Neural cell (in vitro differentiated cells): Measurements from ENCODE around the gene PRIM1.

Source experiments
- CTCF ChIP-seq: fragments of 450-650 bp; IDR thresholded peaks from 2 replicates; pipeline ENCODE4 v1.5.1; 2014; ENCODE audit warnings: antibody characterized with exemption, mild to moderate bottlenecking, moderate library complexity; ENCODE audit not compliant: poor library complexity, severe bottlenecking
- EP300 ChIP-seq: fragments of 450-650 bp; conservative IDR thresholded peaks from 2 replicates; pipeline ENCODE4 v1.6.1; 2014; ENCODE audit warnings: antibody characterized with exemption, mild to moderate bottlenecking, moderate library complexity; ENCODE audit not compliant: poor library complexity, severe bottlenecking
- EZH2 ChIP-seq: fragments of 200-600, 300-800 bp; shearing (Covaris generic), sonication (generic); IDR thresholded peaks from 2 replicates; pipeline ENCODE4 v1.6.1; 2014; ENCODE audit warnings: antibody characterized with exemption, low read length, borderline replicate concordance, mild to moderate bottlenecking; ENCODE audit not compliant: insufficient read depth, poor library complexity, severe bottlenecking
- POLR2AphosphoS5 ChIP-seq: IDR thresholded peaks from 2 replicates; pipeline ENCODE4 v1.6.1; 2012
- RAD21 ChIP-seq: fragments of 450-650 bp; conservative IDR thresholded peaks from 2 replicates; pipeline ENCODE4 v1.6.1; 2014; ENCODE audit warnings: antibody characterized with exemption, mild to moderate bottlenecking, moderate library complexity
- REST ChIP-seq: IDR thresholded peaks from 2 replicates; pipeline ENCODE4 v1.6.1; 2012; ENCODE audit warnings: borderline replicate concordance
- SMC3 ChIP-seq: fragments of 450-650 bp; conservative IDR thresholded peaks from 2 replicates; pipeline ENCODE4 v1.6.1; 2014; ENCODE audit warnings: antibody characterized with exemption, mild to moderate bottlenecking, moderate library complexity; ENCODE audit not compliant: poor library complexity
- TAF1 ChIP-seq: IDR thresholded peaks from 2 replicates; pipeline ENCODE4 v1.6.1; 2012; ENCODE audit warnings: low read depth

- no peak for TF ChIP-seq CTCF
- TF ChIP-seq EP300, result no peak
- TF ChIP-seq EZH2, result no peak
- TF ChIP-seq TAF1, result no peak
- TF ChIP-seq POLR2AphosphoS5, result no peak
- no peak for TF ChIP-seq REST
- TF ChIP-seq RAD21, result no peak
- no peak for TF ChIP-seq SMC3
Observed at GRCh38 chr12:56682323-56682722, 69.8 kb downstream of the PRIM1 start.
